Anterior cingulate cortex (tissue), 58 donors: Measurements from ENCODE around the gene PRKG1.

Experiments
- DNase-seq, 58 donors: peaks; one replicate each; lab custom pipeline; 2025; lab: John Stamatoyannopoulos, UW

Gene PRKG1

DNA sequence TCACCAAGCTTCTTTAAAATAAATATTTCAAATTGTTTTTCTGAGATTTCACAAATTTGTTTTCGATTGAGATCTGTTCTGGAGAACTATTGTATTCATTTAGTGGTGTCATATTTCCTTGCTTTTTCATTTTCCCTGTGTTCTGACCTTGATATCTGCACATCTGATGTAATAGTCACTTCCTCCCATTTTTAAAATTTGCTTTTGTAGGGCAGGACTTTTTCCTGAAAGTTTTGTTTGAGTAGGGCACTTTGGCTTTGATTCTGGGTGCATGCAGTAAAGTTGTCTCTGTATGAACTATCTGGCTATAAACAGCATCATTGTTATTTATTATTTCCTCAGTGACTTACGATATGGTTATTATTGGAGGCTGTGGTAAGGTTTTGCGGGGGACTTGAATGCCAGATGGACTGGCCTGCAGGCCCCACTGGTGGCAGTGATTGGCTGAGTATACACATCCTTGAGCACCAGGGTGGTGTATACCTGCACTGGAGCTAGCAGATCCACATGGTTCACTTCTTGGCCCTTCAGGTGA is 541.5 kb downstream of the PRKG1 start:
- DNase-seq = no peak

GRCh38 chr10:51617576-51618235 is 543.4 kb downstream of the PRKG1 start:
- DNase-seq = no peak

DNA sequence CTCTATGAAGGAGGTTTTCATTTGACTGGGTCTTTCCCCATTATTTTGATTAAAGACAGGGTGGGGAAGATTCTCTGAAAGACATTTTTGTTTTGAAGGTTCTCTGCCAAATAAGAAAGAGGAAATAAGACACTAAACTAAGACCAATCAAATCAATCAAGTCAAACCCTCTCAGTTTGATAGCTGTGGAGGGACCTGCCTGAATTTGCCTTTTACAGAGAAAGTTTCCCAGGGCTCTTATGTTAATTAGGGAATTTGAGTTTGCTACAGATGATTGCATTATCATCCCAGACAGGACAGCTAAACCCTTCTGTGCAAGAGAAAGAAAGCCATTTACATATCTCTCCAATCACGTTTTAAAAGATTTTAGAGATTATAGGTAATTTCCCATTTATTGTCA is 545.1 kb downstream of the PRKG1 start:
- no peak for DNase-seq

DNA sequence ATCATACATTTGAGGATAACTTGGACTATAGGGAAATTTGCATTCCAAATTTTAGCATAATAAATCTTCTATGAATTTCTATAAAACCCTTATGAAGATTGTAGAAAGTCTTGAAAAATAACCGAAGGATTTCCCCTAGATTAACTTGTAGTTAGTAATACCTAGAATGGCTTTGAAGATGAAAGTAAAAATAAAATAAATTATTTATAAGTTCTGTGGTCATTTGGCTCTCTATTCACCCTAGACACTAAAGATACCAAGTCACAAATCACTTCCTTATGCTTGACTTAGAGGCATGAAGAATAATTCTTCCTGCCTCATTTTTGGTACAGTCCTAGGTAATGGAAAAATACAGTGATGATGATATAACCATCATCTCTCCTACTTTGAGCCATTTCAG is 545.8 kb downstream of the PRKG1 start:
- DNase-seq = no peak

DNA sequence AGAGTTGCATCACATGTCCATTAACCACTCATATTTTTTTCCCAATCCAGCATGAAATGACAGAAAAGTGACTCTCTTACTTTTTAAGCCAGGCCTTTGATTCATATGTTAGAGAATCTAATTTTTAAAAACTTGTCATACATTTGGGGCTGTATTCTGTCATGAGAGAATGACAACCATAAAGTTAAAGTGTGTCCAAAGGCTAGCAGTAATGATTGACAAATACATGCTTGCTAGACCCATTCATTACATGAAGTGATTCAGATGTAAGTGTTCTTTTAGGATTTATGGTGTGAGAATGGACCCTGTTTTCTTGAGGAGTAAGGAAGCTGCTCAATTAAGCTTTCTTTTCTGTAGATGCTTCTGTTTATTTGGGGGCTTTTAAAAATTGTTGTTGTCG is 549.7 kb downstream of the PRKG1 start:
- no peak for DNase-seq

DNA sequence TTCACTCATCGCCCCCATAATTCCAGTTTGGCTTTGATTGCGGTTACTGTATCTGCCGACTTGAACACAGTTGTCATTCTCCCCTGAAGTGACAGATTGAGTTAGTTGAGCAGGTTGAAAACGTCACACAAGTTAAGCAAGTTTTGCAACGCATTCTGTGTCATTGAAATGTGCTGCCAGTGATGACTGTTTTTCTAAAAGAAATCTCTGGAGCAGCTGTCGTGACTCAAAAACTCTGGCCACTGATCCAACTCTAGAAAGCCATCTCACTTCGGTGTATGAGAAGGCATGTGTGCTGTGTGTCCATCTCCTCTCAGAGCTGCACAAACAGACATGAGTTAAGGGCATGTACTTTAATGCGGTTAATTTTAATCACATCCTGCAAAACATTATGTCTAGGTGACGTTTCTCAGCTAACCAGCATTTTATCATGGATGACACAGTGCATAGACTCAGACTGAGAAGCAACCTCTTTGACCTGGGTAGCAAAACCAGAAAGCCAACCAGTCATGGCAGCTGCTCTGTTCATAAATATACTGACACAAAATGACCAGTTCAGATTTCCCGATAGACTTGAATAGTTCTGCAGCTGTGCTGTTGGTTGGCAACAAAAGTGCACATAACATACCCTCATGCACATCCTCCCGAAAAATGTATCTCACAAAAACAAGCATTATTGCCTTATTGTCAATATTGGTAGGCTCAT is 555.8 kb downstream of the PRKG1 start:
- peak in 2 of 58 donors; percentile 8 to 45 for DNase-seq

- DNase-seq = no peak
Measured at GRCh38 chr10:51630640-51631005, 556.3 kb downstream of the PRKG1 start.

DNA sequence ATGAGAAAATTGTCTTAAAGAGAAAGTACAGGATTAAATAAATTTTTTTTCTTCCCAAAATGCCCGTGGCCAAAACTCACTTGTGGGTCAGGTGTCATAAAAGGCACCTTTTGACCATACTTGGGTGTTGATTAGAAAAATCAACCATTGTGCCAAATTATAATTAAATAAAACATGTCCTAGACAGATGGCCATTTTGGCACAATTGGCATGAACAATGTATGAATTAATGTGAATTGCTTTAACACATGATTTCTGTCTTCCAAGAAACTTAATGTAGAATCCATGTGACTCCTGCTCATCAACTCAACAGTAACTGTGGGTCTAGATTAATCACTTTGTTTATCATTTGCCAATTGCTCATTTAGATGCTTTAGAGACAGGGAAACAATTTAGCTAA is 561.1 kb downstream of the PRKG1 start:
- DNase-seq = no peak

DNA sequence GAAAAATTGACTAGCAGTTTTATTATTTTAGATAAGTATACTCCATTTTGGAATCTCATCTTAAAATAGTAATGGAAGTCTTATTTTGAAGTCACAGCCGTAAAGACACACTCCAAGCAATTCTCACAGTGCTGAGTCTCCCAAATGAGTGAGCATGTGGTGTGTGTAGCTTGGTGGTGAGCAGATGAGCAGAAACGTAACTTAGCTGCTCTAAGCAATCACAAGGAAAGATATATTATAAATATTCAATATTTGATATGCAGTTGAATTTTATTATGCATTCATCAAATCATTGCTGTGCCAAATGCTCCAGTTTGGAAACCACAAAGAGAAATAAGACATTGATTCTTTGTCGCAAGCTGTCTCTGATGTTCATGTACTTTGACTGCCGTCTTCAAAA is 563.9 kb downstream of the PRKG1 start:
- DNase-seq = no peak

GRCh38 chr10:51638737-51639136 is 564.5 kb downstream of the PRKG1 start:
- no peak for DNase-seq

- no peak for DNase-seq
Measured at GRCh38 chr10:51640120-51640819, 566.0 kb downstream of the PRKG1 start.

- peak in 1 of 58 donors; percentile 3 for DNase-seq
Measured at GRCh38 chr10:51642581-51642980, 568.3 kb downstream of the PRKG1 start.

DNA sequence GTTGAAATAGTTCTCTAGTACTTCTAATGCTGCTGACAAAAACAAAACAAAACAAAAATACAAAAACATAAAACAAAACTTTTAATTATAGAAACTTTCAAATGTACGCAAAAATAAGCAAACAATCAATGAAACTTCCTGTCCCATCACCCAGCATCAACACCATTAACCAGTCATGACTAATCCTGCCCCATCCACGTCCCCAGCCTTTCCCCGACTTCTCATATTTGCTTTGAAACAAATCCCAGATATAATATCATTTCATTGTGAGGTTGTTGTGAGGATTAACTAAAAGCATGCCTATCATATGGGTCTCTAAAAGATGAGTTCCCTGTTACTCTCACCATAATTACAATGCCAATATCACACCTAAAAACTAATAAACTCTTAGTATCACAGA is 569.4 kb downstream of the PRKG1 start:
- DNase-seq = no peak

GRCh38 chr10:51649064-51649463 is 574.8 kb downstream of the PRKG1 start:
- DNase-seq = no peak

DNA sequence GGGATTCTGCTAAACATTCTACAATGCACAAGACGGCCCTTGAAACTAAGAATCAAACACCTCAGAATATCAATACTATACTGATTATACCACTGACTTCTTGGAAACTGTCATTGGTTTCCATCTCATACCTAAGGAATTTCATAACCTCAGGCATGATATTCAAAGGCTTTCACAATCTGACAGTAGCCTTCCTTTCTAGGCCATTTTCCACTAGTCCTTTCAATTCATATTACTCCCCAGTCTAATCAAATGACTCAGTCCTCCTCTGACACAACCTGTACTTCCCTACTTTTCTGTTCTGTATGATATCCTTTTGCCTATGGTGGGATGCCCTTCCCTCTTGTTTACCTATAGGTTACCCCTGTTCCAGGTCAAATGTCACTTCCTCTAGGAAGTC is 576.8 kb downstream of the PRKG1 start:
- no peak for DNase-seq

GRCh38 chr10:51653025-51653424 is 578.7 kb downstream of the PRKG1 start:
- DNase-seq = no peak

- DNase-seq = peak in 5 of 58 donors; percentile 3 to 49 (median 12)
Measured at GRCh38 chr10:51654918-51655317, 580.6 kb downstream of the PRKG1 start.

DNA sequence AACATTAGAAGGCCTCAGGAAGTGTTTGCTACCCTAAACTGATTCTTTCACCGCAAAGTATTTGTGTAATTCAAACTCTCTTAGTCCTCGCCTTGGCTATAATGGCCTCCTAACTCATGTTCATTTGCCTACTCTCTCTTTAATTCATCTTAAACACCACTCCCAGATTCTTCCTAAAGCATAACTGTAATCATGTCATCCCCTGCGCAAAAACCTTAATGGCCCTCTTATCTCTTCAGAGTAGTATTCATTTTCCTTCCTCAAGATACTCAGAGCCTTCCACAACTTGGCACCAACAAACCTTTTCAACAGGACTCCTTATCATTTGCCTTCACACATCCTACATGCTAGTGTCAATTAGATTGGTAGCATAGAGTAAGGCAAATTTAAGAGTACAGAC is 582.2 kb downstream of the PRKG1 start:
- DNase-seq = no peak

DNA sequence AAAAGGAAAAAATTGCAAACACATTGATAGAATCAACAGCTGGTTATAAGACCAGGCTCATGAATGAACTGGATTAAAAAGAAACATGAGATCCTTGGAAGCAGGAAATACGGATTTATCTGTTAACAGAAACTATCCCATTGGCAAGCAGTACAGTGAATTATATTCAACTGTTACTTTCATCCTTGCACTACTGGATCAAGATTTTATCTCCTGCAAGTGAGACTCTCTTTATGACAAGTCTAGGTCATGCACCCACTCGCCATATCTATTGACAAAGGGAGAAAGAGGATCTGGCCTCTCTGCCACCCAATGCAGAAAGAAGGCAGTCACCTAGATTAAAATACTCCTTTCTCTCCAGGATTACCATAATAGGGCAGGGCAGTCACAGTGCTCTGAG is 583.7 kb downstream of the PRKG1 start:
- no peak for DNase-seq

DNA sequence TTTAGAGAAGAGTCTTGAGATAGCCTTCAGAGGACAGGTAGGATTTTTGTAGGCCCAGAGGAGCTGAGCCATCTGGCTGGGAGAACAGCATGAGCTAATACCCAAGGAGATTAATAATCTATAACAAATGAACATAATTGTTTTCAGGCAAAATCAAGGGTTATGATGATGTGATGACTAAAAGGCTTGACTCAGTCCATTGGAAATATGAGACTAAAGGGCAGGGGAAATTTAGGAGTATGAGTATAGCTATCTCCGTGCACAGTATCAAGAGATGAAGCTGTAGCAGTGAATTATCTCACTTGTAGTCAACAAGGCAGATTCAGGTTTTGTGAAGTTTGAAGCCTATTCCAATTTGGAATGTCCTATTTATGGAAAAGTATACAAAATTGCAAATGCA is 585.1 kb downstream of the PRKG1 start:
- DNase-seq = no peak

- no peak for DNase-seq
Measured at GRCh38 chr10:51663086-51663485, 588.8 kb downstream of the PRKG1 start.

- DNase-seq = no peak
Measured at GRCh38 chr10:51666456-51666855, 592.2 kb downstream of the PRKG1 start.
